T follicular helper cell (primary cell): ENCODE measurements around the gene PEX5.

Experiments used
- DNase-seq: peaks from one replicate; pipeline ENCODE4 v3.0.0-alpha.2; 2020; ENCODE audit warnings: low read depth
- total RNA-seq, 2 experiments: gene quantifications; one replicate each; lab custom pipeline; 2026; lab: John Stamatoyannopoulos, UW

Gene PEX5
- 45.4 to 75.7 reads per million in 2 experiments for total RNA-seq

- DNase-seq: peak; percentile 71
Observed at GRCh38 chr12:7189398-7190267, at the start of gene PEX5. TSS of gene PEX5 (plus strand) at chr12:7189686. CDS start at chr12:7190378, 692 bp downstream.

- DNase-seq: no peak
Observed at GRCh38 chr12:7141351-7142005, 48.0 kb upstream of the PEX5 start.

- peak; percentile 36 for DNase-seq
Observed at GRCh38 chr12:7142056-7142644, 47.3 kb upstream of the PEX5 start.

GRCh38 chr12:7142809-7143465, 46.5 kb upstream of the PEX5 start:
- DNase-seq: no peak

GRCh38 chr12:7143564-7143963, 45.9 kb upstream of the PEX5 start:
- no peak for DNase-seq

- DNase-seq: no peak
Observed at GRCh38 chr12:7144414-7145120, 44.9 kb upstream of the PEX5 start.

- no peak for DNase-seq
Observed at GRCh38 chr12:7145671-7146070, 43.8 kb upstream of the PEX5 start.

GRCh38 chr12:7146228-7146627, 43.3 kb upstream of the PEX5 start:
- DNase-seq: no peak

GRCh38 chr12:7146906-7147305, 42.6 kb upstream of the PEX5 start:
- DNase-seq: no peak

GRCh38 chr12:7150356-7150755, 39.1 kb upstream of the PEX5 start:
- DNase-seq: no peak

- DNase-seq: no peak
Observed at GRCh38 chr12:7150841-7151240, 38.6 kb upstream of the PEX5 start.

GRCh38 chr12:7151532-7151931, 38.0 kb upstream of the PEX5 start:
- no peak for DNase-seq

- no peak for DNase-seq
Observed at GRCh38 chr12:7152818-7153217, 36.7 kb upstream of the PEX5 start.

GRCh38 chr12:7154042-7154441, 35.4 kb upstream of the PEX5 start:
- DNase-seq: no peak

- no peak for DNase-seq
Observed at GRCh38 chr12:7154901-7155470, 34.5 kb upstream of the PEX5 start.

GRCh38 chr12:7155471-7156034, 33.9 kb upstream of the PEX5 start:
- DNase-seq: no peak

- DNase-seq: no peak
Observed at GRCh38 chr12:7156259-7157197, 33.0 kb upstream of the PEX5 start.

GRCh38 chr12:7157391-7157790, 32.1 kb upstream of the PEX5 start:
- DNase-seq: no peak

GRCh38 chr12:7158781-7159609, 30.5 kb upstream of the PEX5 start:
- DNase-seq: no peak
